ENCODE results near the gene NOD1. TPM values are rescaled to one million over a fixed set of nuclear protein-coding genes. Genes with fewer than 3 reads are reported as not detected.
A peak's percentile ranks its signal among the peaks of the same experiment; 100 is the strongest.

NOD1 gene
- total and polyA plus RNA-seq, 2 of the 13 experiments (the other 11 are each of a cell fraction or from before 2014, with no cell fraction given): 1.7 to 2.9 TPM

DNA sequence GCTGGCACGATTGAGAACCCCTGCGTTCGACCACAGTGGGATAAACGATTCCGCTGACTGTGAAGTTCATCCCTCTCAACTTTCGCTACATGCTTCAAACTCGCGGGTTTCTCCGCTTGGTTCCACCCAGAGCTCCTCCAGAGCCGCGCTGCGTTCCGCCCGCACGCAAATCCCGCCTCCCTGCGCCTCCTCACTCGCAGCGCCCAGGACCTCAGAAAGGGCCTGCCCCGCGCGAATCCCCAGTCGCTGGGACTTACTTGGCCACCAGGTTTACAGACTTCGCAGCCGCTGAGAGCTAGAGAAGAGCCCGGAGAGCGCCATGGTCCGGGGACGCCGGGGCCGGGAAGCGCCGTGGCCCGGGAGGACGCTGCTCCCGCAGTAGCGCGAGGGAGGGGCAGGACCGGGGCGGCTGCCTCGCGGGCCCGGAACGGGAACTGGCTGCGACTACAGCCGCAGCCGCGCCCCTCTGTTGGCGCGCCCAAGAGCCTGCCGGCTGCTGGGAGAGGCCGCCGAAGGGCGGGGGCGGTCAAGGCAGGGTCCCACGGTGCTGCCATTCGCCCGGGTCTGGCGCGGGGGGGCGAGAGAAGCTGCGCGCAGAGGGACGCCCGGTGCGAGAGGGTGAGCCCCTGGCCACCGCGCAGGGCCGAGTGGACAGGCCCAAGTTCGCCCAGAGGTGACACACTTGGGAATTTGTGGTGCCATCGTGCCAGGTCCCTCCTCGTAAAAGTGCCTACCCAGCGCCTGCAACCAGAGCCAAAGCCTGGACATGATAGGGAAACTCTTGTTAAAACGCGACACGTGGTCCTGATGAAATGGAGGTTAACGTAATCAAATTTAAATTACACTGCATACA is at the start of gene NOD1 (continued):
- TF ChIP-seq, protein P1, sequence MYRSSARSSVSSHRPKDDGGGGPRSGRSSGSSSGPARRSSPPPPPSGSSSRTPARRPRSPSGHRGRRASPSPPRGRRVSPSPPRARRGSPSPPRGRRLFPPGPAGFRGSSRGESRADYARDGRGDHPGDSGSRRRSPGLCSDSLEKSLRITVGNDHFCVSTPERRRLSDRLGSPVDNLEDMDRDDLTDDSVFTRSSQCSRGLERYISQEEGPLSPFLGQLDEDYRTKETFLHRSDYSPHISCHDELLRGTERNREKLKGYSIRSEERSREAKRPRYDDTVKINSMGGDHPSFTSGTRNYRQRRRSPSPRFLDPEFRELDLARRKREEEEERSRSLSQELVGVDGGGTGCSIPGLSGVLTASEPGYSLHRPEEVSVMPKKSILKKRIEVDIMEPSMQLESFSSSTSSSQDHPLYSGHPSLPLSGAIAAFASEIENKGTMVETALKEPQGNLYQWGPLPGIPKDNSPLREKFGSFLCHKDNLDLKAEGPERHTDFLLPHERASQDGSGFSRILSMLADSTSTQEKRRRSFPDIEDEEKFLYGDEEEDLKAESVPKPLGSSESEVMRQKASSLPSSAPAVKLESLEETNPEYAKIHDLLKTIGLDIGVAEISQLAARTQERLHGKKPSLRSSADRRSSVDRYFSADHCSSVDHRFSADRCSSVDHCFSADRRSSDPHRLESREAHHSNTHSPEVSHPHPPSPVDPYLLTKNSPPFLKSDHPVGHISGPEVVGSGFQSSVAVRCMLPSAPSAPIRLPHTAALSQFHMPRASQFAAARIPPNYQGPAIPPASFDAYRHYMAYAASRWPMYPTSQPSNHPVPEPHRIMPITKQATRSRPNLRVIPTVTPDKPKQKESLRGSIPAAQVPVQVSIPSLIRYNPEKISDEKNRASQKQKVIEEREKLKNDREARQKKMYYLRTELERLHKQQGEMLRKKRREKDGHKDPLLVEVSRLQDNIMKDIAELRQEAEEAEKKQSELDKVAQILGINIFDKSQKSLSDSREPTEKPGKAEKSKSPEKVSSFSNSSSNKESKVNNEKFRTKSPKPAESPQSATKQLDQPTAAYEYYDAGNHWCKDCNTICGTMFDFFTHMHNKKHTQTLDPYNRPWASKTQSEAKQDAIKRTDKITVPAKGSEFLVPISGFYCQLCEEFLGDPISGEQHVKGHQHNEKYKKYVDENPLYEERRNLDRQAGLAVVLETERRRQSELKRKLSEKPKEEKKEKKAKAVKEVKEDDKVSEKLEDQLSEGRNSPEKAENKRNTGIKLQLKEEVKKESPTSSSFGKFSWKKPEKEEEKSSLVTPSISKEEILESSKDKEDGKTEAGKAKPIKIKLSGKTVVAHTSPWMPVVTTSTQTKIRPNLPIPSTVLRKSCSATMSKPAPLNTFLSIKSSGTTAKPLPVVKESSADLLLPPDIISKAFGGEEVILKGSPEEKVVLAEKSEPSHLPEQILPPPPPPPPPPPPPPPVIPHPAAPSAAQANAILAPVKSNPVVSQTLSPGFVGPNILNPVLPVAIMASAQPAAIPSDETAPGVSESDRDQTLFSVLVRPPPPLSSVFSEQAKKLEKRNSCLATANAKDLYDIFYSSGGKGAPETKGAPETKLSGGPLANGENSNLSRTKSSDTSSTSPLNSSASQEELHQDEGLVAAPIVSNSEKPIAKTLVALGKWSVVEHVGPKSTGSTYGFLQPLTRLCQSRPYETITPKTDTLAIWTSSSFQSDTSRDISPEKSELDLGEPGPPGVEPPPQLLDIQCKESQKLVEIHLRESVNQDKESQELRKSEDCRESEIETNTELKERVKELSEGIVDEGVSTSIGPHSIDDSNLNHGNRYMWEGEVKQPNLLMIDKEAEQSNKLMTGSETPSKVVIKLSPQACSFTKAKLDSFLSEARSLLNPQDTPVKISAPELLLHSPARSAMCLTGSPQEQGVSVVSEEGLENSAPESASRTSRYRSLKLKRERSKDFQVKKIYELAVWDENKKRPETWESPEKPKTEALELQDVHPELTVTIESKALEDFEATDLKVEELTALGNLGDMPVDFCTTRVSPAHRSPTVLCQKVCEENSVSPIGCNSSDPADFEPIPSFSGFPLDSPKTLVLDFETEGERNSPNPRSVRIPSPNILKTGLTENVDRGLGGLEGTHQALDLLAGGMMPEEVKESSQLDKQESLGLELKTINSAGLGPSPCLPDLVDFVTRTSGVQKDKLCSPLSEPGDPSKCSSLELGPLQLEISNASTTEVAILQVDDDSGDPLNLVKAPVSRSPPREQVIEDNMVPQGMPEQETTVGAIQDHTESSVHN (CRISPR knock-in tag; IDR thresholded peaks at IDR 0.05): 0 out of 2 replicates have a peak, but pooled peaks have one; percentile 25
- TF ChIP-seq, protein P2, sequence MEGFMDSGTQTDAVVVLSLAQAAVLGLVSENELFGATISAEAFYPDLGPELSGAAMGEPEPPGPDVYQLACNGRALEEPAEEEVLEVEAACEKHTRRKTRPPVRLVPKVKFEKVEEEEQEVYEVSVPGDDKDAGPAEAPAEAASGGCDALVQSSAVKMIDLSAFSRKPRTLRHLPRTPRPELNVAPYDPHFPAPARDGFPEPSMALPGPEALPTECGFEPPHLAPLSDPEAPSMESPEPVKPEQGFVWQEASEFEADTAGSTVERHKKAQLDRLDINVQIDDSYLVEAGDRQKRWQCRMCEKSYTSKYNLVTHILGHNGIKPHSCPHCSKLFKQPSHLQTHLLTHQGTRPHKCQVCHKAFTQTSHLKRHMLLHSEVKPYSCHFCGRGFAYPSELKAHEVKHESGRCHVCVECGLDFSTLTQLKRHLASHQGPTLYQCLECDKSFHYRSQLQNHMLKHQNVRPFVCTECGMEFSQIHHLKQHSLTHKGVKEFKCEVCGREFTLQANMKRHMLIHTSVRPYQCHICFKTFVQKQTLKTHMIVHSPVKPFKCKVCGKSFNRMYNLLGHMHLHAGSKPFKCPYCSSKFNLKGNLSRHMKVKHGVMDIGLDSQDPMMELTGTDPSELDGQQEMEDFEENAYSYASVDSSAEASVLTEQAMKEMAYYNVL (CRISPR knock-in tag; IDR thresholded peaks at IDR 0.05; ENCODE audit: borderline replicate concordance): peak; percentile 38; the same call in 1 of the 2 replicates
- TF ChIP-seq GABPB1 (CRISPR knock-in tag; IDR thresholded peaks at IDR 0.05) (peak; percentile 78; the same call in 1 of the 2 replicates), IKZF4 (CRISPR knock-in tag; IDR thresholded peaks at IDR 0.05; ENCODE audit: borderline replicate concordance, low read depth, not compliant biosample characterization) (no peak), FOSL1 (CRISPR knock-in tag; IDR thresholded peaks at IDR 0.05; ENCODE audit: borderline replicate concordance) (no peak), ZNF558 (CRISPR knock-in tag; IDR thresholded peaks at IDR 0.05; ENCODE audit: borderline replicate concordance) (0 out of 2 replicates have a peak, but pooled peaks have one; percentile 36), ZNF83 (CRISPR knock-in tag; IDR thresholded peaks at IDR 0.05; ENCODE audit: borderline replicate concordance) (no peak), ZSCAN20 (CRISPR knock-in tag; IDR thresholded peaks at IDR 0.05; ENCODE audit: borderline replicate concordance) (peak; percentile 43; the same call in 1 of the 2 replicates), SIN3B (IDR thresholded peaks at IDR 0.05; ENCODE audit: low read length) (no peak), SMAD1 (CRISPR knock-in tag; IDR thresholded peaks at IDR 0.05; ENCODE audit: borderline replicate concordance, low read depth) (0 out of 2 replicates have a peak, but pooled peaks have one; percentile 23), SKI (IDR thresholded peaks at IDR 0.05; ENCODE audit: partially characterized antibody) (no peak)
- TF ChIP-seq, protein P3, sequence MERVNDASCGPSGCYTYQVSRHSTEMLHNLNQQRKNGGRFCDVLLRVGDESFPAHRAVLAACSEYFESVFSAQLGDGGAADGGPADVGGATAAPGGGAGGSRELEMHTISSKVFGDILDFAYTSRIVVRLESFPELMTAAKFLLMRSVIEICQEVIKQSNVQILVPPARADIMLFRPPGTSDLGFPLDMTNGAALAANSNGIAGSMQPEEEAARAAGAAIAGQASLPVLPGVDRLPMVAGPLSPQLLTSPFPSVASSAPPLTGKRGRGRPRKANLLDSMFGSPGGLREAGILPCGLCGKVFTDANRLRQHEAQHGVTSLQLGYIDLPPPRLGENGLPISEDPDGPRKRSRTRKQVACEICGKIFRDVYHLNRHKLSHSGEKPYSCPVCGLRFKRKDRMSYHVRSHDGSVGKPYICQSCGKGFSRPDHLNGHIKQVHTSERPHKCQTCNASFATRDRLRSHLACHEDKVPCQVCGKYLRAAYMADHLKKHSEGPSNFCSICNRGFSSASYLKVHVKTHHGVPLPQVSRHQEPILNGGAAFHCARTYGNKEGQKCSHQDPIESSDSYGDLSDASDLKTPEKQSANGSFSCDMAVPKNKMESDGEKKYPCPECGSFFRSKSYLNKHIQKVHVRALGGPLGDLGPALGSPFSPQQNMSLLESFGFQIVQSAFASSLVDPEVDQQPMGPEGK (CRISPR knock-in tag; IDR thresholded peaks at IDR 0.05): peak; percentile 86
- TF ChIP-seq, protein P4, sequence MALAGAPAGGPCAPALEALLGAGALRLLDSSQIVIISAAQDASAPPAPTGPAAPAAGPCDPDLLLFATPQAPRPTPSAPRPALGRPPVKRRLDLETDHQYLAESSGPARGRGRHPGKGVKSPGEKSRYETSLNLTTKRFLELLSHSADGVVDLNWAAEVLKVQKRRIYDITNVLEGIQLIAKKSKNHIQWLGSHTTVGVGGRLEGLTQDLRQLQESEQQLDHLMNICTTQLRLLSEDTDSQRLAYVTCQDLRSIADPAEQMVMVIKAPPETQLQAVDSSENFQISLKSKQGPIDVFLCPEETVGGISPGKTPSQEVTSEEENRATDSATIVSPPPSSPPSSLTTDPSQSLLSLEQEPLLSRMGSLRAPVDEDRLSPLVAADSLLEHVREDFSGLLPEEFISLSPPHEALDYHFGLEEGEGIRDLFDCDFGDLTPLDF (CRISPR knock-in tag; IDR thresholded peaks at IDR 0.05): no peak; the same call in none of the 2 replicates

Data from HepG2 (cell line).